Measurements from ENCODE around the gene TNFRSF8. TPM values are rescaled to one million over a fixed set of nuclear protein-coding genes. Genes with fewer than 3 reads are reported as not detected.

The TNFRSF8 gene
- total and polyA plus RNA-seq, 9 of the 15 experiments (the other 6 are each of a cell fraction or from before 2014, with no cell fraction given) = 3.5 to 38.4 (median 17.1) TPM

DNA sequence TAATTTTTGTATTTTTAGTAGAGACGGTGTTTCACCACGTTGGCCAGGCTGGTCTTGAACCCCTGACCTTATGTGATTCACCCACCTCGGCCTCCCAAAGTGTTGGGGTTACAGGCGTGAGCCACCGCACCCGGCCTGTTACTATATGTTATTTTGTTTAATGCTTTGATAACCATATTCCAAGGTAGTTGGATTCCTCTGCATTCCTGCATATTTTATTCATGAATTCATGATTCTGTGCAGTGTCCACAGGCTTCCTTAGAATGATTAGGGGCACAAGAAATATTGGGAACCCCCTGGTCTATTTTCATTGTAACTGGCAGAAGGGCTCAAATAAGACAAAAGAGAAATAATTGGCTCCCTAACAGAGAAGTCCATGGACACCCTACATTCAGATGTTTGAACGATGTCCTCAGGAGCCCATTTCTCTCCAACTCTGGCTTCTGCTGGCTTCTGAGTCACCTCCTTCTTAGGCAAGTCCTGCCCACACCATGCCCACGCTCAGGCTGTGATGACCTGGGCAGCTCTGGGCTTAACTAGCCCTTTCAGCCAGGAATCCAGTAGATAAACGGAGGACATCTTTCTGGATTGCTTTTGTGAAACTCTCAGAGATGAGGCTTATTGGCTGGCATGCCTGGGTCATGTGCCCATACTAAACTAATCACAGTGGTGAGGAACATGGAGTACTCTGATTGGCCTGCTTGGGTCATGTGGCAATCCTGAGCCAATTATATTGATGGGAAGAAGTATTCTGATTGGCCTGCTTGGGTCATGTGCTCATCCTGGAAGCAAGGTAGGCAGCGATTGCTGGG, 32.6 kb downstream of the TNFRSF8 start (continued):
- TF ChIP-seq, protein P1, sequence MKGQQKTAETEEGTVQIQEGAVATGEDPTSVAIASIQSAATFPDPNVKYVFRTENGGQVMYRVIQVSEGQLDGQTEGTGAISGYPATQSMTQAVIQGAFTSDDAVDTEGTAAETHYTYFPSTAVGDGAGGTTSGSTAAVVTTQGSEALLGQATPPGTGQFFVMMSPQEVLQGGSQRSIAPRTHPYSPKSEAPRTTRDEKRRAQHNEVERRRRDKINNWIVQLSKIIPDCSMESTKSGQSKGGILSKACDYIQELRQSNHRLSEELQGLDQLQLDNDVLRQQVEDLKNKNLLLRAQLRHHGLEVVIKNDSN (CRISPR knock-in tag; IDR thresholded peaks at IDR 0.05) = peak; percentile 99
- TF ChIP-seq CBX1 (IDR thresholded peaks at IDR 0.05; ENCODE audit: low read depth) = 0 out of 2 replicates have a peak, but pooled peaks have one; percentile 21
- TF ChIP-seq, protein P2, sequence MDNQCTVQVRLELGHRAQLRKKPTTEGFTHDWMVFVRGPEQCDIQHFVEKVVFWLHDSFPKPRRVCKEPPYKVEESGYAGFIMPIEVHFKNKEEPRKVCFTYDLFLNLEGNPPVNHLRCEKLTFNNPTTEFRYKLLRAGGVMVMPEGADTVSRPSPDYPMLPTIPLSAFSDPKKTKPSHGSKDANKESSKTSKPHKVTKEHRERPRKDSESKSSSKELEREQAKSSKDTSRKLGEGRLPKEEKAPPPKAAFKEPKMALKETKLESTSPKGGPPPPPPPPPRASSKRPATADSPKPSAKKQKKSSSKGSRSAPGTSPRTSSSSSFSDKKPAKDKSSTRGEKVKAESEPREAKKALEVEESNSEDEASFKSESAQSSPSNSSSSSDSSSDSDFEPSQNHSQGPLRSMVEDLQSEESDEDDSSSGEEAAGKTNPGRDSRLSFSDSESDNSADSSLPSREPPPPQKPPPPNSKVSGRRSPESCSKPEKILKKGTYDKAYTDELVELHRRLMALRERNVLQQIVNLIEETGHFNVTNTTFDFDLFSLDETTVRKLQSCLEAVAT (IDR thresholded peaks at IDR 0.05) = no peak
- no peak for TF ChIP-seq ZNF175 (CRISPR knock-in tag; IDR thresholded peaks at IDR 0.05; ENCODE audit: low read depth)
- TF ChIP-seq, protein P3, sequence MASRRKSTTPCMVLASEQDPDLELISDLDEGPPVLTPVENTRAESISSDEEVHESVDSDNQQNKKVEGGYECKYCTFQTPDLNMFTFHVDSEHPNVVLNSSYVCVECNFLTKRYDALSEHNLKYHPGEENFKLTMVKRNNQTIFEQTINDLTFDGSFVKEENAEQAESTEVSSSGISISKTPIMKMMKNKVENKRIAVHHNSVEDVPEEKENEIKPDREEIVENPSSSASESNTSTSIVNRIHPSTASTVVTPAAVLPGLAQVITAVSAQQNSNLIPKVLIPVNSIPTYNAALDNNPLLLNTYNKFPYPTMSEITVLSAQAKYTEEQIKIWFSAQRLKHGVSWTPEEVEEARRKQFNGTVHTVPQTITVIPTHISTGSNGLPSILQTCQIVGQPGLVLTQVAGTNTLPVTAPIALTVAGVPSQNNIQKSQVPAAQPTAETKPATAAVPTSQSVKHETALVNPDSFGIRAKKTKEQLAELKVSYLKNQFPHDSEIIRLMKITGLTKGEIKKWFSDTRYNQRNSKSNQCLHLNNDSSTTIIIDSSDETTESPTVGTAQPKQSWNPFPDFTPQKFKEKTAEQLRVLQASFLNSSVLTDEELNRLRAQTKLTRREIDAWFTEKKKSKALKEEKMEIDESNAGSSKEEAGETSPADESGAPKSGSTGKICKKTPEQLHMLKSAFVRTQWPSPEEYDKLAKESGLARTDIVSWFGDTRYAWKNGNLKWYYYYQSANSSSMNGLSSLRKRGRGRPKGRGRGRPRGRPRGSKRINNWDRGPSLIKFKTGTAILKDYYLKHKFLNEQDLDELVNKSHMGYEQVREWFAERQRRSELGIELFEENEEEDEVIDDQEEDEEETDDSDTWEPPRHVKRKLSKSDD (conservative IDR thresholded peaks at IDR 0.05; ENCODE audit: low read length) = no peak
- no peak for TF ChIP-seq ZNF77 (CRISPR knock-in tag; IDR thresholded peaks at IDR 0.05)
- TF ChIP-seq OTX1 (CRISPR knock-in tag; IDR thresholded peaks at IDR 0.05) = no peak
- TF ChIP-seq SRSF9 (IDR thresholded peaks at IDR 0.05; ENCODE audit: borderline replicate concordance, low read depth, low read length) = no peak
- TF ChIP-seq, protein P4, sequence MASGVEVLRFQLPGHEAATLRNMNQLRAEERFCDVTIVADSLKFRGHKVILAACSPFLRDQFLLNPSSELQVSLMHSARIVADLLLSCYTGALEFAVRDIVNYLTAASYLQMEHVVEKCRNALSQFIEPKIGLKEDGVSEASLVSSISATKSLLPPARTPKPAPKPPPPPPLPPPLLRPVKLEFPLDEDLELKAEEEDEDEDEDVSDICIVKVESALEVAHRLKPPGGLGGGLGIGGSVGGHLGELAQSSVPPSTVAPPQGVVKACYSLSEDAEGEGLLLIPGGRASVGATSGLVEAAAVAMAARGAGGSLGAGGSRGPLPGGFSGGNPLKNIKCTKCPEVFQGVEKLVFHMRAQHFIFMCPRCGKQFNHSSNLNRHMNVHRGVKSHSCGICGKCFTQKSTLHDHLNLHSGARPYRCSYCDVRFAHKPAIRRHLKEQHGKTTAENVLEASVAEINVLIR (CRISPR knock-in tag; IDR thresholded peaks at IDR 0.05) = no peak
- TF ChIP-seq, protein P5, sequence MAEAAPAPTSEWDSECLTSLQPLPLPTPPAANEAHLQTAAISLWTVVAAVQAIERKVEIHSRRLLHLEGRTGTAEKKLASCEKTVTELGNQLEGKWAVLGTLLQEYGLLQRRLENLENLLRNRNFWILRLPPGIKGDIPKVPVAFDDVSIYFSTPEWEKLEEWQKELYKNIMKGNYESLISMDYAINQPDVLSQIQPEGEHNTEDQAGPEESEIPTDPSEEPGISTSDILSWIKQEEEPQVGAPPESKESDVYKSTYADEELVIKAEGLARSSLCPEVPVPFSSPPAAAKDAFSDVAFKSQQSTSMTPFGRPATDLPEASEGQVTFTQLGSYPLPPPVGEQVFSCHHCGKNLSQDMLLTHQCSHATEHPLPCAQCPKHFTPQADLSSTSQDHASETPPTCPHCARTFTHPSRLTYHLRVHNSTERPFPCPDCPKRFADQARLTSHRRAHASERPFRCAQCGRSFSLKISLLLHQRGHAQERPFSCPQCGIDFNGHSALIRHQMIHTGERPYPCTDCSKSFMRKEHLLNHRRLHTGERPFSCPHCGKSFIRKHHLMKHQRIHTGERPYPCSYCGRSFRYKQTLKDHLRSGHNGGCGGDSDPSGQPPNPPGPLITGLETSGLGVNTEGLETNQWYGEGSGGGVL (CRISPR knock-in tag; IDR thresholded peaks at IDR 0.05) = no peak
- TF ChIP-seq POU5F1 (IDR thresholded peaks at IDR 0.05; ENCODE audit: borderline replicate concordance, low read depth, low read length, partially characterized antibody) = no peak
- no peak for TF ChIP-seq CBFB (CRISPR knock-in tag; IDR thresholded peaks at IDR 0.05)
- TF ChIP-seq, protein P6, sequence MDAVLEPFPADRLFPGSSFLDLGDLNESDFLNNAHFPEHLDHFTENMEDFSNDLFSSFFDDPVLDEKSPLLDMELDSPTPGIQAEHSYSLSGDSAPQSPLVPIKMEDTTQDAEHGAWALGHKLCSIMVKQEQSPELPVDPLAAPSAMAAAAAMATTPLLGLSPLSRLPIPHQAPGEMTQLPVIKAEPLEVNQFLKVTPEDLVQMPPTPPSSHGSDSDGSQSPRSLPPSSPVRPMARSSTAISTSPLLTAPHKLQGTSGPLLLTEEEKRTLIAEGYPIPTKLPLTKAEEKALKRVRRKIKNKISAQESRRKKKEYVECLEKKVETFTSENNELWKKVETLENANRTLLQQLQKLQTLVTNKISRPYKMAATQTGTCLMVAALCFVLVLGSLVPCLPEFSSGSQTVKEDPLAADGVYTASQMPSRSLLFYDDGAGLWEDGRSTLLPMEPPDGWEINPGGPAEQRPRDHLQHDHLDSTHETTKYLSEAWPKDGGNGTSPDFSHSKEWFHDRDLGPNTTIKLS (IDR thresholded peaks at IDR 0.05; ENCODE audit: borderline replicate concordance, low read depth) = no peak
- TF ChIP-seq TGIF2 (CRISPR knock-in tag; IDR thresholded peaks at IDR 0.05) = no peak
- TF ChIP-seq KHSRP (IDR thresholded peaks at IDR 0.05) = no peak
- no peak for TF ChIP-seq ZNF347 (CRISPR knock-in tag; IDR thresholded peaks at IDR 0.05; ENCODE audit: low read depth)
- TF ChIP-seq THRAP3 (IDR thresholded peaks at IDR 0.05; ENCODE audit: borderline replicate concordance) = no peak
